ENCODE results near the gene MDM4. TPM values are rescaled to one million over a fixed set of nuclear protein-coding genes. Genes with fewer than 3 reads are reported as not detected.
A peak's percentile ranks its signal among the peaks of the same experiment; 100 is the strongest.

MDM4 gene
- total RNA-seq, 1 experiment from 2014 or later = 174 TPM

DNA sequence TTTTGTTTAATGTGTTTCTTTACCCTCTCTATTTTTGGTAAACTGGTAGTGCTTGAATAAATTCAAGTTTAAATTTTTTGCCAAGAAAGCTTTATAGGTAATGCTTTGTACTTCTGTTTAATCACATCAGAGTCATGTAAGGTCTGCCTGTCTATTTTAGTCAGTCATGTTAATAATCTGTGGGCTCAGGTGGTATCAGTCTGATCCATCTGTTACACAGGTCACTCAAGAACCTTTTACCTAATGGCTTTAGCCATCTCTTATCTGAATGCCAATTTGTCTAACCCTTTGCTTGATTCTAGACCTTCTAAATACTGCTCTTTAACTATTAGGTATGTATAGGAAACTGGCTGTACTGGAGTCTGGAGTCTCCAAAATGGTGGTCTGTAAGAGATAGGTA is 16.6 kb downstream of the MDM4 start:
- intact Hi-C loops (cut with micrococcal nuclease) = no loop called here
- no TSS peak for BruUV-seq (replicated peaks)
- Mint-ChIP-seq H3K9me3 (ENCODE audit: unreplicated experiment) (no peaks in the 10 kb centered on the region), H3K27ac (ENCODE audit: low read depth, unreplicated experiment) (no peak overlapping the region), H3K27me3 (ENCODE audit: insufficient read depth, unreplicated experiment) (no peaks in the 10 kb centered on the region), H3K4me3 (ENCODE audit: unreplicated experiment) (no peak overlapping the region), H3K4me1 (ENCODE audit: insufficient read depth, unreplicated experiment) (no peaks in the 10 kb centered on the region), H3K36me3 (ENCODE audit: insufficient read depth, unreplicated experiment) (peaks cover 100% of the 10 kb centered on the region)
- DNase-seq (ENCODE audit: unreplicated experiment) = no peak
- TF ChIP-seq, protein P1, sequence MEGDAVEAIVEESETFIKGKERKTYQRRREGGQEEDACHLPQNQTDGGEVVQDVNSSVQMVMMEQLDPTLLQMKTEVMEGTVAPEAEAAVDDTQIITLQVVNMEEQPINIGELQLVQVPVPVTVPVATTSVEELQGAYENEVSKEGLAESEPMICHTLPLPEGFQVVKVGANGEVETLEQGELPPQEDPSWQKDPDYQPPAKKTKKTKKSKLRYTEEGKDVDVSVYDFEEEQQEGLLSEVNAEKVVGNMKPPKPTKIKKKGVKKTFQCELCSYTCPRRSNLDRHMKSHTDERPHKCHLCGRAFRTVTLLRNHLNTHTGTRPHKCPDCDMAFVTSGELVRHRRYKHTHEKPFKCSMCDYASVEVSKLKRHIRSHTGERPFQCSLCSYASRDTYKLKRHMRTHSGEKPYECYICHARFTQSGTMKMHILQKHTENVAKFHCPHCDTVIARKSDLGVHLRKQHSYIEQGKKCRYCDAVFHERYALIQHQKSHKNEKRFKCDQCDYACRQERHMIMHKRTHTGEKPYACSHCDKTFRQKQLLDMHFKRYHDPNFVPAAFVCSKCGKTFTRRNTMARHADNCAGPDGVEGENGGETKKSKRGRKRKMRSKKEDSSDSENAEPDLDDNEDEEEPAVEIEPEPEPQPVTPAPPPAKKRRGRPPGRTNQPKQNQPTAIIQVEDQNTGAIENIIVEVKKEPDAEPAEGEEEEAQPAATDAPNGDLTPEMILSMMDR (IDR thresholded peaks at IDR 0.05; ENCODE audit: unreplicated experiment) = no peak
- ChIA-PET POLR2A (interaction anchor here (0.7 to 1.7 kb wide), 2 partner anchors 8 to 12 kb away, joined by 3 to 10 read pairs; no protein-coding TSS in a partner anchor), CTCF (interaction anchor here (0.6 to 2.5 kb wide), 2 partner anchors 26 to 274 kb away, joined by 3 to 12 read pairs; no protein-coding TSS in a partner anchor)

DNA sequence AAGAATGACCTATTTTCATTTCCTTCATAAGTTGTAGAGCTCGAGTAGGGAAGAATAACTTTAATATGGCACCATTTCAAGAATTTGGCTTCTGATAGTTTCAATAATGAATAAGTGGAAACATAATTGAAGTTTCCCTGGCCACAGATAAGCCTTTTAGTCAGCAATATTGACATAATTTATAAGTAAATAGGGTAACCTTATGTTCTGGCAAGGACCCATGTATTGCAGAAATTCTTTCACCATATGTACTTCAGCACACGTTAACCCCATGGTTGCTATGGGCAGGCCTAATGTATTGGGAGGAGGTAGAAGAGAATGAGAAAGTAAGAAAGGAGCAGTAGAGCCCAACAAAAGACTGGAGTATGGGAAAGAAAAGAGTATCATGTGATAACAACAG is 25.4 kb downstream of the MDM4 start:
- POLR2A ChIA-PET = interaction anchor here (0.6 to 1.7 kb wide), 5 partner anchors 11 to 686 kb away, joined by 3 to 5 read pairs (median 3); partner anchors contain the start of gene TMCC2
- BruUV-seq (replicated peaks) = no TSS peak

GRCh38 chr1:204544321-204544720 is 28.1 kb downstream of the MDM4 start:
- no TSS peak for BruUV-seq (replicated peaks)
- no peak overlapping the region for H3K4me3 Mint-ChIP-seq (ENCODE audit: unreplicated experiment)
- TF ChIP-seq, protein P1 (IDR thresholded peaks at IDR 0.05; ENCODE audit: unreplicated experiment) = no peak
- peaks cover 24% of the 10 kb centered on the region for H3K4me1 Mint-ChIP-seq (ENCODE audit: insufficient read depth, unreplicated experiment)
- H3K27ac Mint-ChIP-seq (ENCODE audit: low read depth, unreplicated experiment) = peak overlapping the region; percentile 21
- H3K36me3 Mint-ChIP-seq (ENCODE audit: insufficient read depth, unreplicated experiment) = peaks cover 99% of the 10 kb centered on the region
- no peaks in the 10 kb centered on the region for H3K27me3 Mint-ChIP-seq (ENCODE audit: insufficient read depth, unreplicated experiment)
- H3K9me3 Mint-ChIP-seq (ENCODE audit: unreplicated experiment) = no peaks in the 10 kb centered on the region
- peak; percentile 70 for DNase-seq (ENCODE audit: unreplicated experiment)
- CTCF ChIA-PET = interaction anchor here (0.5 to 43.9 kb wide), 8 partner anchors 8 to 256 kb away, joined by 3 to 1156 read pairs (median 4); no protein-coding TSS in a partner anchor
- POLR2A ChIA-PET = interaction anchor here (0.7 to 2.2 kb wide), 6 partner anchors 10 to 1234 kb away, joined by 3 to 18 read pairs (median 4); partner anchors contain the start of gene MDM4
- intact Hi-C loops (cut with micrococcal nuclease) = no loop called here

More for the DNA sequence above, 25.4 kb downstream of the MDM4 start:
- Mint-ChIP-seq H3K4me1 (ENCODE audit: insufficient read depth, unreplicated experiment) (peaks cover 24% of the 10 kb centered on the region), H3K27me3 (ENCODE audit: insufficient read depth, unreplicated experiment) (no peaks in the 10 kb centered on the region), H3K9me3 (ENCODE audit: unreplicated experiment) (no peaks in the 10 kb centered on the region), H3K36me3 (ENCODE audit: insufficient read depth, unreplicated experiment) (peaks cover 99% of the 10 kb centered on the region), H3K4me3 (ENCODE audit: unreplicated experiment) (no peak overlapping the region), H3K27ac (ENCODE audit: low read depth, unreplicated experiment) (no peak overlapping the region)
- TF ChIP-seq, protein P1 (IDR thresholded peaks at IDR 0.05; ENCODE audit: unreplicated experiment) = no peak
- DNase-seq (ENCODE audit: unreplicated experiment) = no peak
- intact Hi-C loops (cut with micrococcal nuclease) = no loop called here
- CTCF ChIA-PET = interaction anchor here (1.1 to 7.2 kb wide), 3 partner anchors 12 to 266 kb away, joined by 3 to 40 read pairs (median 3); no protein-coding TSS in a partner anchor

- DNase-seq (ENCODE audit: unreplicated experiment) = no peak
- H3K27me3 Mint-ChIP-seq (ENCODE audit: insufficient read depth, unreplicated experiment) = no peaks in the 10 kb centered on the region
- intact Hi-C loops (cut with micrococcal nuclease) = no loop called here
- TF ChIP-seq, protein P1 (IDR thresholded peaks at IDR 0.05; ENCODE audit: unreplicated experiment) = no peak
- H3K36me3 Mint-ChIP-seq (ENCODE audit: insufficient read depth, unreplicated experiment) = peaks cover 99% of the 10 kb centered on the region
- H3K4me3 Mint-ChIP-seq (ENCODE audit: unreplicated experiment) = no peak overlapping the region
- ChIA-PET POLR2A (interaction anchor here (0.6 to 2.2 kb wide), 7 partner anchors 9 to 756 kb away, joined by 3 to 18 read pairs (median 3); partner anchors contain the start of gene MDM4), CTCF (interaction anchor here (0.5 to 43.9 kb wide), 10 partner anchors 7 to 255 kb away, joined by 3 to 1156 read pairs (median 4); no protein-coding TSS in a partner anchor)
- H3K27ac Mint-ChIP-seq (ENCODE audit: low read depth, unreplicated experiment) = peak overlapping the region; percentile 21
- no TSS peak for BruUV-seq (replicated peaks)
- no peaks in the 10 kb centered on the region for H3K9me3 Mint-ChIP-seq (ENCODE audit: unreplicated experiment)
- peaks cover 24% of the 10 kb centered on the region for H3K4me1 Mint-ChIP-seq (ENCODE audit: insufficient read depth, unreplicated experiment)
Measured at GRCh38 chr1:204545202-204545601, 29.0 kb downstream of the MDM4 start.
